Naive thymus-derived CD8-positive, alpha-beta T cell (primary cell): ENCODE results near the gene CCDC51. TPM values are rescaled to one million over a fixed set of nuclear protein-coding genes. Genes with fewer than 3 reads are reported as not detected.

Experiments used
- ATAC-seq, 2 donors: fragments of 150-1000 bp; cut with Tn5 transposase in 1 of 2; sonication (Bioruptor Pico), chemical (Tn5 transposase) in 1 of 2; 1 replicate in 1 of 2; 2 replicates in 1 of 2; pipeline ENCODE4 v1.10.0; 2021; ENCODE audit warnings: mild to moderate bottlenecking in 2 of 2, moderate library complexity in 2 of 2
- POLR2A ChIA-PET: fragments of 350-600 bp; sonication (Branson Sonifier 250); formaldehyde crosslinking; loops from one replicate; lab custom pipeline; 2021; ENCODE audit warnings: antibody characterized with exemption; lab: Charles Lee
- DNase-seq, 10 donors: peaks; one replicate each; pipeline versions ENCODE4 v3.0.0 to v3.0.0-alpha.2; 2020 to 2022
- H3K27ac Mint-ChIP-seq, 10 donors: one replicate each; pipeline ENCODE4 v1.8.0; 2020 to 2022; ENCODE audit warnings: mild to moderate bottlenecking in 10 of 10, mixed read lengths in 10 of 10, moderate library complexity in 4 of 10, inconsistent platforms in 1 of 10
- H3K27me3 Mint-ChIP-seq, 5 donors: one replicate each; pipeline ENCODE4 v1.8.0; 2021 to 2022; ENCODE audit warnings: mixed read lengths in 5 of 5
- H3K36me3 Mint-ChIP-seq, 3 donors: one replicate each; pipeline ENCODE4 v1.8.0; 2020 to 2022; ENCODE audit warnings: mixed read lengths in 3 of 3, mild to moderate bottlenecking in 2 of 3, inconsistent platforms in 1 of 3
- H3K4me1 Mint-ChIP-seq, 4 donors: one replicate each; pipeline ENCODE4 v1.8.0; 2021 to 2022; ENCODE audit warnings: mixed read lengths in 4 of 4
- H3K4me3 Mint-ChIP-seq, 10 donors: one replicate each; pipeline ENCODE4 v1.8.0; 2020 to 2022; ENCODE audit warnings: mild to moderate bottlenecking in 10 of 10, mixed read lengths in 10 of 10, moderate library complexity in 6 of 10, inconsistent platforms in 1 of 10
- H3K9me3 Mint-ChIP-seq, 9 donors: one replicate each; pipeline ENCODE4 v1.8.0; 2020 to 2022; ENCODE audit warnings: mixed read lengths in 9 of 9, mild to moderate bottlenecking in 3 of 9, inconsistent platforms in 1 of 9, moderate library complexity in 1 of 9
- polyA plus RNA-seq, 3 donors: library from polyadenylated mRNA; unstranded; fragments of 300-500 nt; fragmentation: Illumina TruSeq; gene quantifications; one replicate each; pipeline ENCODE4 v1.2.3, GENCODE V29; 2021
- total RNA-seq, 8 experiments: library from RNA in 2 of 8; stranded (reverse) in 2 of 8; gene quantifications; one replicate each; pipeline ENCODE4 v1.2.3 and lab custom pipeline; 2021 to 2026

CCDC51 gene
- total and polyA plus RNA-seq, 5 experiments from 2014 or later, result 4.6 to 12.9 (median 8.6) TPM

- POLR2A ChIA-PET, result interaction anchor here (1.0 to 1.4 kb wide), 8 partner anchors 35 to 160 kb away, joined by 3 to 7 read pairs (median 4); partner anchors contain the start of genes CCDC51, NME6 and TMA7
- peak; percentile 83 to 94 for ATAC-seq
- H3K27ac Mint-ChIP-seq, result no peak overlapping the region
Observed at GRCh38 chr3:48400824-48401433, 39.0 kb downstream of the CCDC51 start.

DNA sequence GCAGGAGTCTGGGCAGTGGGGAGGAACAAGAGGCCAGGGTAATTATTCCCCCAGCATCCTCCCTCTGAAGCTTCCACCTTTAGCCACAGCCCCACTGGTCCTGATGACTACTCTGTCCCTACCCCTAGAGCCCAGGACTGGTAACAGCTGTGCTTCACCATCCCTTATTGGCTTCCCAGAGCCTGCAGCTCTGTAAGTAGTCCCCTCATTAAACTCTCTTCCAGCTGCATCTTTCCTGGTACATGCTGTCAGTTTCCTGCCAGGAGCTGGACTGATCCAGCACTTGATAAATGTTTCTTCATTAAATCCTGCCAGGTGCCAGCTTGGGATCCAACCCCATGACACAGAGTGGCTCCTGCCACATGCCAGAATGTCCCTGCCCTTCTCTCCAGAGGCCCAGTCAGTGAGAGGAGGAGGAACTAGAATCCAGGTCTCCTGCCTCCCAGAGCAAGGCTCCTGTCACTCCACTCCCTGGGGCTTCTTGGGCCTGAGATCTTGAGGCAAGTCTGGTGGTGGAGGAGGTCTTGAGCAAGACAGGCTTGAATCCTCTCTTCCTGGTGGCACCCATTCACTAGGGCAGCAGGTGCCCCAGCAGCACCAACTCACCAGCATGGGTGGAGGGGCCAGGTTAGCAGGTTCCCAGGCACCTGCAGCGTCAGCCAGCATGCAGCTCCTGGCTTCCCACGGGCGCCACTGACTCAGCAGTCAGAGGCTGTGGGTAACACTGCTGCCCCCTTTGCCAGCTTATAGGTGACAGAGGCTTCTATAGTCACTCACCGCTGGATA is 40.3 kb downstream of the CCDC51 start:
- Mint-ChIP-seq H3K9me3 (no peaks in the 10 kb centered on the region), H3K27ac (peak overlapping the region in 1 of 10 donors; percentile 66), H3K27me3 (peaks cover 5 to 11% (median 6%) of the 10 kb centered on the region in 5 donors), H3K36me3 (no peaks in the 10 kb centered on the region), H3K4me3 (no peak overlapping the region), H3K4me1 (no peaks in the 10 kb centered on the region)
- POLR2A ChIA-PET, result interaction anchor here (1.0 to 1.5 kb wide), 2 partner anchors 111 to 149 kb away, joined by 3 to 4 read pairs; no protein-coding TSS in a partner anchor
- DNase-seq, result peak in 2 of 10 donors; percentile 15 to 38
- no peak for ATAC-seq

More at GRCh38 chr3:48400824-48401433, 39.0 kb downstream of the CCDC51 start:
- Mint-ChIP-seq H3K4me1 (no peaks in the 10 kb centered on the region), H3K4me3 (no peak overlapping the region), H3K36me3 (no peaks in the 10 kb centered on the region), H3K9me3 (no peaks in the 10 kb centered on the region), H3K27me3 (peaks cover under 1 to 8% (median 4%) of the 10 kb centered on the region in 5 donors)
- peak; percentile 33 to 84 (median 67) for DNase-seq

DNA sequence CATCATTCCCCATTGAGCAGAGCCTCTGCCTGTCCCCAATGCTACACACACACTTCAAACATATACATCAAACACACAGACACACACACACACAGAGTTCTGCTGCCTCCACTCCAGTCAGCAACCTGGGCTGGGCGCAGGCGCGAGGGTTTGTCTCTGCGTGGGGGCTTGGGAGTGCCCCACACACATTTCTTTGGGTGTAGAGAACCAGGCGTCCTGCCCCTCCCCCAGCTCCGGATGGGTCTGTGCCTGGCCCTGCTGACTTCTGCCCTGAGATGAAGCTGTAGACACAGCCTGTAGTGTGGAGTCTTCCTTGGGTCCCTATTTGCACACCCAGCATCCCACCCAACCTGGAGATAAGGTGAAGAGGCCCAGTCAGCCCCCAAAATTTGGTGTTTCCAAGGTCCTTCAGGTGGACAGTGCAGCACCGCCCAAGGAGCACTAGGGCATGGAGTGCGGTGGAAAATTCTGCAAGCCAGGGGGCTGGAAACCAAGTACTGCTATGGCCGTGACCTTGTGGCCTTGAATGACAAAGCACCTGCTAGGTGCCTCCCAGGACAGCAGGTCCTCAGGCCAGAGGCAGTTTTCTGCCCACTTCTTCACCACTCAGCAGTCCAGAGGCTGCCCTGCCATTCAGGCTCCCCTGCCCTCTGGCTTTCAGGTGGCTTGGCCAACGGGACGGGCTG is 41.1 kb downstream of the CCDC51 start:
- Mint-ChIP-seq H3K27me3 (peaks cover 5 to 11% (median 6%) of the 10 kb centered on the region in 5 donors), H3K4me1 (no peaks in the 10 kb centered on the region), H3K36me3 (no peaks in the 10 kb centered on the region), H3K27ac (no peak overlapping the region), H3K4me3 (no peak overlapping the region), H3K9me3 (no peaks in the 10 kb centered on the region)
- POLR2A ChIA-PET, result interaction anchor here (0.6 to 1.5 kb wide), 2 partner anchors 150 to 210 kb away, joined by 3 read pairs; partner anchors contain the start of gene UQCRC1
- ATAC-seq (no peak), DNase-seq (peak in 1 of 10 donors; percentile 37)

DNA sequence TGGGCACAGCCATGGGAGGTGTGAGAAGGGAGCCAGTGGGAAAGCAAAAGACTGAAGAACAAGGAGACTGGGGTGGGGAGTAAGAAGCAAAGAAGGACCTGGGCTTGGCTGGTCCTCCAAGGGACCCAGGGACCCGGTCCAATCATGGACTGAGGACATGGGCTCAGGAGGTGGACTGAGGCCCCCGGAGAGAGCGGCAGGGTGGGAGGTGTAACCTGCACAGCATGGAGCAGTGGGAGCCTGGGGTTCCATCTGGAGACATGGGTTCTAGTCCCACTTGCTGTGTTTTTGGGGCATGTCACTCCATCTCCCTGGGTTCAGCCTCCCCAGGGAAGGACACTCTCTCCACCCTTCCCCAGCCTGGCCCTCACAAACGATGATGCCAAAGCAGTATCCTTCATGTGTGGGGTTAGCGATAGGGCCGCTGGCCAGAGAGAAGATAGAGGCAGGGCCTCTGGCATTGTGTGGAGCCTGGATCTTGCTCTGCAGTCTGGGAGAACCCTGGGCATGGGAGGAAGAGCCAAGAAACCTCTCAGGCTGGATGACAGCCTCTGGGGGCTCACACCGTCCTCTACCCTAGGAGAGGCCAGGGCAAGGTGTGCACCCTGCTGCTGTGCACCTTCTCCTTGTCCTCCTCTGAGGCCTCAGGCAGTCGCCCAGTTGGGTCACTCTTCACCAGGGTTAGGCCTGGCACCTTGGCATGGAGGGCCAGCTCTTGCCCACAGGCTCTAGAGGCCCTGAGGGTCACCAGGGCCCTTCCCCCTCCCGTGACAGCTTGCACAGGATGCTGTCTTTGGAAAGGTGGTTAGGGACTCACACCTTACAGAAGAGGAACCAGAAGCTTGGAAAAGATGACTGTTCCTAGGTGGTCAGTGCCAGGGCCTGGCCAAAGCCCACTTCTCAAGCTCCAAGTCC is 41.9 kb downstream of the CCDC51 start:
- peaks cover 7 to 11% (median 8%) of the 10 kb centered on the region in 5 donors for H3K27me3 Mint-ChIP-seq
- DNase-seq (no peak), ATAC-seq (no peak)
- H3K9me3 Mint-ChIP-seq, result no peaks in the 10 kb centered on the region
- no peaks in the 10 kb centered on the region for H3K4me1 Mint-ChIP-seq
- H3K4me3 Mint-ChIP-seq, result no peak overlapping the region
- H3K27ac Mint-ChIP-seq, result peak overlapping the region in 1 of 10 donors; percentile 48
- POLR2A ChIA-PET, result interaction anchor here (0.6 to 1.5 kb wide), 2 partner anchors 151 to 211 kb away, joined by 3 read pairs; partner anchors contain the start of gene UQCRC1
- no peaks in the 10 kb centered on the region for H3K36me3 Mint-ChIP-seq

DNA sequence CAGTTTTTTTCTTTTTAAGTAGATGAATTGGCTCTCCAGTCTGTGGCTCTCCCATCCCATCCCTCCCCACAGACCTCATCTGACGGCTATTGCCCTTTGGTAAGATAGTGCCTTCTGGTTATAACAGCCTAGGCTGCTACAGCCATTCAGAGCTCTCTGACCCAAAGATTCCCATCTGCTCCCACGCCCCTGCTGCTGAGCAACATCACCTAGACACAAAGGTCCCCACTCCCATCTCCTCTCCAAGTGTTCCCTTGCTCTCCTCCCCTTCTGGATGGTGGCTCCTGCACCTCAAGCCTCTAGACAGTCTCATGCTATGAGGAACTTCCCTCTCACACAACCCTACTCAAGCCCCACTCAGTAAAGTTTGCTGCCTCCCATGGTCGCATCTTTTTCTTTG is 44.2 kb downstream of the CCDC51 start:
- Mint-ChIP-seq H3K4me1 (no peaks in the 10 kb centered on the region), H3K27me3 (peaks cover 4 to 17% (median 16%) of the 10 kb centered on the region in 5 donors), H3K36me3 (no peaks in the 10 kb centered on the region), H3K4me3 (no peak overlapping the region), H3K9me3 (no peaks in the 10 kb centered on the region), H3K27ac (no peak overlapping the region)
- ATAC-seq, result no peak
- DNase-seq, result peak in 1 of 10 donors; percentile 10
- POLR2A ChIA-PET, result no interaction called here

DNA sequence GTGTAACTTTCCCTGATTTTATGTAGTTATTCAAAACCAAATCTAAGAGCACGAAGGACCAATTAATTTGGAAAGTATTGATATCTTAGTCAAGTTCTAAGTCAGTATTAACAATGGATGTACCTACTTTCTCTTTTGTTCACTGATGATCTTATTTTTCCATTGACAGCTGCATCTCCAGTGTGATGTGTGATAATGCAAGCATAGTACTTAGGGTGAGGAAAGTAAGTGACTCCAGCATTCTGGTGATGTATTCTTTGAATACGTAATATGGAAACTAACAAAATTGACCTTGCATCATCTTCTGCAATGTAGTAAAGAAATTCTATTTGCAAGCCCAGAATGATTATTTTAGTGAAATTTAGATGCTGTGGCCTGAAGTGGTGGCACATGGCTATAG is 45.5 kb downstream of the CCDC51 start:
- Mint-ChIP-seq H3K4me1 (no peaks in the 10 kb centered on the region), H3K27me3 (peaks cover 0 to 19% (median 13%) of the 10 kb centered on the region in 5 donors), H3K9me3 (no peaks in the 10 kb centered on the region), H3K4me3 (no peak overlapping the region), H3K27ac (no peak overlapping the region), H3K36me3 (no peaks in the 10 kb centered on the region)
- DNase-seq (no peak), ATAC-seq (no peak)
- POLR2A ChIA-PET, result no interaction called here

DNA sequence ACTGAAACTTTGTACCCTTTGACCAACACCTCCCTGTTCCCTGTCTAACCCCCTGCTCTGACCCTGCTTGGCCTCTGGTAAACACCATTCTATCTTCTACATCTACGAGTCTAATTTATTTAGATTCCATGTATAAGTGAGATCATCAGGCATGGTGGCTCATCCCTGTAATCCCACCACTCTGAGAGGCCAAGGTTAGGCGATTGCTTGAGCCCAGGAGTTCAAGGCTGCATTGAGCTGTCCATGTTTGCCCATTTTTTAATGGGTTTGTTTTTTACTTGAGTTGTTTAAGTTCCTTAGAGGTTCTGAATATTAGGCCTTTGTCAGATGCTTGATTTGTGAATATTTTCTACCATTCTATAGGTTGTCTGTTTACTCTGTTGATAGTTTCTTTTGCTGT is 51.0 kb downstream of the CCDC51 start:
- Mint-ChIP-seq H3K9me3 (no peaks in the 10 kb centered on the region), H3K27me3 (peaks cover 0 to 18% (median 11%) of the 10 kb centered on the region in 5 donors), H3K27ac (peak overlapping the region in 1 of 10 donors; percentile 31), H3K4me1 (no peaks in the 10 kb centered on the region), H3K36me3 (no peaks in the 10 kb centered on the region), H3K4me3 (no peak overlapping the region)
- POLR2A ChIA-PET, result no interaction called here
- ATAC-seq (no peak), DNase-seq (no peak)

DNA sequence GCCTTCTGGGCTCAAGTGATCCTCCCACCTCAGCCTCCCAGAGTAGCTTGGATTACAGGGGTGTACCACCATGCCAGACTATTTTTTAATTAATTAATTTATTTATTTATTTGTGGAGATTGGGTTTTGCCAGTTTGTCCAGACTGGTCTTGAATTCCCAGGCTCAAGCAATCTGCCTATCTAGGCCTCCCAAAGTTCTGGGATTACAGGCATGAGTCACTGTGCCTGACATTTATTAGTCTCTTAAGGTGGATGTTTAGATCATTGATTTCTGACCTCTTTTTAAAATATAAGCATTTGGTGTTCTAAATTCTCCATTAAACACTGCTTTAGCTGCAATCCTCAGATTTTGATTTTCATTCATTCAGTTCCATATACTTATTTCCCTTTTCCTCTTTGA is 52.3 kb downstream of the CCDC51 start:
- DNase-seq (no peak), ATAC-seq (no peak)
- Mint-ChIP-seq H3K27me3 (peaks cover 0 to 14% (median 8%) of the 10 kb centered on the region in 5 donors), H3K9me3 (no peaks in the 10 kb centered on the region), H3K4me3 (no peak overlapping the region), H3K27ac (no peak overlapping the region), H3K36me3 (no peaks in the 10 kb centered on the region), H3K4me1 (no peaks in the 10 kb centered on the region)
- POLR2A ChIA-PET, result no interaction called here

Other genes starting within 250 kb of the CCDC51 start
- gene CAMP, start 216.6 kb downstream of the CCDC51 start, total RNA-seq, result not detected
- gene CAMP, start 216.6 kb downstream of the CCDC51 start, polyA plus RNA-seq, result not detected
- gene ZNF589, start 199.0 kb downstream of the CCDC51 start, total RNA-seq, result 10 to 100 TPM; 37.6 to 39.2 TPM
- gene ZNF589, start 199.0 kb downstream of the CCDC51 start, polyA plus RNA-seq, result 1 to 10 TPM; 4.7 to 9.7 (median 6.6) TPM
- 10 to 100 TPM; 34.3 to 40.4 TPM for gene NME6, start 138.8 kb downstream of the CCDC51 start, total RNA-seq
- gene NME6, start 138.8 kb downstream of the CCDC51 start, polyA plus RNA-seq, result 10 to 100 TPM; 47.7 to 50.3 (median 48.6) TPM
- gene SPINK8, start 106.5 kb downstream of the CCDC51 start, total RNA-seq, result not detected
- not detected for gene SPINK8, start 106.5 kb downstream of the CCDC51 start, polyA plus RNA-seq
- gene FBXW12, start 67.9 kb downstream of the CCDC51 start, total RNA-seq, result not detected
- gene FBXW12, start 67.9 kb downstream of the CCDC51 start, polyA plus RNA-seq, result not detected
- gene PLXNB1, start 10.0 kb downstream of the CCDC51 start, total RNA-seq, result 1 to 10 TPM; 2.0 to 3.2 TPM
- not detected for gene PLXNB1, start 10.0 kb downstream of the CCDC51 start, polyA plus RNA-seq
- gene TMA7, start 138 bp upstream of the CCDC51 start, total RNA-seq, result 100 to 1,000 TPM; 274 to 291 TPM
- 100 to 1,000 TPM; 714 to 931 (median 847) TPM for gene TMA7, start 138 bp upstream of the CCDC51 start, polyA plus RNA-seq
- gene ATRIP, start 6.6 kb upstream of the CCDC51 start, total RNA-seq, result 10 to 100 TPM; 13.2 to 13.5 TPM
- gene ATRIP, start 6.6 kb upstream of the CCDC51 start, polyA plus RNA-seq, result 10 to 100 TPM in 2 of 3 donors, 1 to 10 TPM in 1; 8.9 to 17.5 (median 13.1) TPM
- gene SHISA5, start 64.1 kb upstream of the CCDC51 start, total RNA-seq, result 100 to 1,000 TPM; 176 to 186 TPM
- 100 to 1,000 TPM; 341 to 364 (median 359) TPM for gene SHISA5, start 64.1 kb upstream of the CCDC51 start, polyA plus RNA-seq
- gene PFKFB4, start 116.7 kb upstream of the CCDC51 start, total RNA-seq, result 1 to 10 TPM; 2.4 to 3.0 TPM
- 1 to 10 TPM; 1.1 to 3.3 (median 1.9) TPM for gene PFKFB4, start 116.7 kb upstream of the CCDC51 start, polyA plus RNA-seq
- under 1 TPM in 1 of 2 experiments, not detected in 1; 0.25 TPM for gene UCN2, start 123.7 kb upstream of the CCDC51 start, total RNA-seq
- gene UCN2, start 123.7 kb upstream of the CCDC51 start, polyA plus RNA-seq, result not detected
- gene COL7A1, start 155.2 kb upstream of the CCDC51 start, total RNA-seq, result 1 to 10 TPM; 1.6 to 1.8 TPM
- gene COL7A1, start 155.2 kb upstream of the CCDC51 start, polyA plus RNA-seq, result under 1 TPM in 1 of 3 donors, not detected in 2; 0.27 TPM
- 10 to 100 TPM; 78.8 to 83.4 TPM for gene UQCRC1, start 169.5 kb upstream of the CCDC51 start, total RNA-seq
- 100 to 1,000 TPM; 143 to 167 (median 151) TPM for gene UQCRC1, start 169.5 kb upstream of the CCDC51 start, polyA plus RNA-seq
- gene TMEM89, start 181.7 kb upstream of the CCDC51 start, total RNA-seq, result not detected
- not detected for gene TMEM89, start 181.7 kb upstream of the CCDC51 start, polyA plus RNA-seq
- gene SLC26A6, start 195.3 kb upstream of the CCDC51 start, total RNA-seq, result 10 to 100 TPM; 28.6 to 30.6 TPM
- gene SLC26A6, start 195.3 kb upstream of the CCDC51 start, polyA plus RNA-seq, result 1 to 10 TPM; 3.0 to 3.7 (median 3.5) TPM
- gene CELSR3, start 222.8 kb upstream of the CCDC51 start, total RNA-seq, result 1 to 10 TPM; 7.1 to 7.9 TPM
- under 1 TPM; 0.21 to 0.60 (median 0.42) TPM for gene CELSR3, start 222.8 kb upstream of the CCDC51 start, polyA plus RNA-seq
- gene NCKIPSD, start 245.8 kb upstream of the CCDC51 start, total RNA-seq, result 10 to 100 TPM; 18.1 to 18.7 TPM
- 10 to 100 TPM in 1 of 3 donors, 1 to 10 TPM in 2; 8.1 to 14.2 (median 8.5) TPM for gene NCKIPSD, start 245.8 kb upstream of the CCDC51 start, polyA plus RNA-seq